ENCODE results near the gene ALK. TPM values are rescaled to one million over a fixed set of nuclear protein-coding genes. Genes with fewer than 3 reads are reported as not detected.
"Not testable (repeated sequence)": the region's sequence is repeated elsewhere in the genome, so short reads cannot be mapped to it uniquely, and the experiment has no call there.

The ALK gene
- total RNA-seq, 1 experiment from 2014 or later = 0.87 TPM

GRCh38 chr2:29829841-29830240 lies 91.5 kb downstream of the ALK start:
- H3K4me1 ChIP-seq (ENCODE audit: insufficient read depth, low read length) = peaks cover 13% of the 10 kb centered on the region
- H3K9ac ChIP-seq (ENCODE audit: low read length) = no peak overlapping the region
- H3K27me3 ChIP-seq (ENCODE audit: low read length) = no peaks in the 10 kb centered on the region
- intact Hi-C loops (cut with micrococcal nuclease) = loop anchor here (10.0 kb wide), 1 partner anchor 595 kb away; no protein-coding TSS in a partner anchor
- H2AFZ ChIP-seq (ENCODE audit: low read length) = no peak overlapping the region
- H3K36me3 ChIP-seq (ENCODE audit: low read depth, low read length) = no peaks in the 10 kb centered on the region
- H3K9me3 ChIP-seq (ENCODE audit: low read length) = no peaks in the 10 kb centered on the region
- ChIA-PET CTCF (no interaction called here), POLR2A (ENCODE audit: unreplicated experiment) (no interaction called here)
- DNase-seq = no peak
- H3K79me2 ChIP-seq (ENCODE audit: low read length) = no peaks in the 10 kb centered on the region
- BruUV-seq (replicated peaks) = no TSS peak
- no peak overlapping the region for H3K4me2 ChIP-seq (ENCODE audit: low read length)
- H3K9me2 ChIP-seq (replicated peaks; ENCODE audit: low read length) = no peaks in the 10 kb centered on the region
- no peak overlapping the region for H3K27ac ChIP-seq (ENCODE audit: low read length)
- ATAC-seq = no peak
- H3F3A ChIP-seq (ENCODE audit: low read length, unreplicated experiment) = no peaks in the 10 kb centered on the region
- no peaks in the 10 kb centered on the region for H4K20me1 ChIP-seq (ENCODE audit: low read length)
- no peak for TF ChIP-seq EZH2phosphoT487 (IDR thresholded peaks at IDR 0.05; ENCODE audit: borderline replicate concordance, low read length)
- no peak for TF ChIP-seq EZH2 (IDR thresholded peaks at IDR 0.05; ENCODE audit: low read length, unreplicated experiment)
- no peak for TF ChIP-seq CTCF (conservative IDR thresholded peaks at IDR 0.05; ENCODE audit: low read depth, low read length)
- no peak overlapping the region for H3K4me3 ChIP-seq (ENCODE audit: low read length)

- CTCF ChIA-PET = not testable (repeated sequence)
Measured at GRCh38 chr2:29824145-29824544, 97.2 kb downstream of the ALK start.

GRCh38 chr2:29821591-29821990 lies 99.8 kb downstream of the ALK start:
- no peak for DNase-seq

More at GRCh38 chr2:29824145-29824544, 97.2 kb downstream of the ALK start:
- H3K4me1 ChIP-seq (ENCODE audit: insufficient read depth, low read length); H3K9ac ChIP-seq (ENCODE audit: low read length); H3F3A ChIP-seq (ENCODE audit: low read length, unreplicated experiment); H4K20me1 ChIP-seq (ENCODE audit: low read length); ATAC-seq; H3K9me3 ChIP-seq (ENCODE audit: low read length); DNase-seq; H3K79me2 ChIP-seq (ENCODE audit: low read length); H2AFZ ChIP-seq (ENCODE audit: low read length); intact Hi-C loops (cut with micrococcal nuclease); BruUV-seq (replicated peaks); POLR2A ChIA-PET (ENCODE audit: unreplicated experiment); H3K9me2 ChIP-seq (replicated peaks; ENCODE audit: low read length); H3K27ac ChIP-seq (ENCODE audit: low read length); H3K4me2 ChIP-seq (ENCODE audit: low read length); H3K27me3 ChIP-seq (ENCODE audit: low read length); H3K4me3 ChIP-seq (ENCODE audit: low read length); H3K36me3 ChIP-seq (ENCODE audit: low read depth, low read length): not testable (repeated sequence)

More at GRCh38 chr2:29821591-29821990, 99.8 kb downstream of the ALK start:
- intact Hi-C loops (cut with micrococcal nuclease) = no loop called here
- ChIA-PET POLR2A (ENCODE audit: unreplicated experiment) (no interaction called here), CTCF (no interaction called here)
- BruUV-seq (replicated peaks) = no TSS peak
- Histone ChIP-seq H4K20me1 (ENCODE audit: low read length) (no peaks in the 10 kb centered on the region), H3K4me1 (ENCODE audit: insufficient read depth, low read length) (no peaks in the 10 kb centered on the region), H2AFZ (ENCODE audit: low read length) (no peak overlapping the region), H3K4me2 (ENCODE audit: low read length) (no peak overlapping the region), H3K9me2 (replicated peaks; ENCODE audit: low read length) (no peaks in the 10 kb centered on the region), H3K27ac (ENCODE audit: low read length) (no peak overlapping the region), H3K79me2 (ENCODE audit: low read length) (no peaks in the 10 kb centered on the region), H3F3A (ENCODE audit: low read length, unreplicated experiment) (no peaks in the 10 kb centered on the region), H3K9ac (ENCODE audit: low read length) (no peak overlapping the region), H3K9me3 (ENCODE audit: low read length) (no peaks in the 10 kb centered on the region), H3K27me3 (ENCODE audit: low read length) (no peaks in the 10 kb centered on the region), H3K4me3 (ENCODE audit: low read length) (no peak overlapping the region), H3K36me3 (ENCODE audit: low read depth, low read length) (no peaks in the 10 kb centered on the region)
- no peak for ATAC-seq
- no peak for TF ChIP-seq CTCF (conservative IDR thresholded peaks at IDR 0.05; ENCODE audit: low read depth, low read length)
- TF ChIP-seq EZH2phosphoT487 (IDR thresholded peaks at IDR 0.05; ENCODE audit: borderline replicate concordance, low read length) = no peak
- no peak for TF ChIP-seq EZH2 (IDR thresholded peaks at IDR 0.05; ENCODE audit: low read length, unreplicated experiment)
